Loucy (cell line): ENCODE results near the gene C1orf105.

Experiments
- H2AFZ ChIP-seq: fragments of 200-600 bp; sonication (generic); 2 replicates; pipeline ENCODE4 v1.6.0; 2016; ENCODE audit warnings: antibody characterized with exemption, mild to moderate bottlenecking, low read length, moderate library complexity
- H3F3A ChIP-seq: fragments of 200-600 bp; 2 replicates; pipeline ENCODE4 v1.6.0; 2016; ENCODE audit warnings: antibody characterized with exemption, low read depth, mild to moderate bottlenecking
- H3K27me3 ChIP-seq: fragments of 200-600 bp; sonication (generic); 2 replicates; pipeline ENCODE4 v1.6.1; 2014; ENCODE audit warnings: low read length, mild to moderate bottlenecking; ENCODE audit not compliant: insufficient read depth, poor library complexity, severe bottlenecking
- H3K36me3 ChIP-seq: fragments of 200-600 bp; sonication (generic); 2 replicates; pipeline ENCODE4 v1.6.1; 2016; ENCODE audit warnings: low read length; ENCODE audit not compliant: insufficient read depth
- H3K4me1 ChIP-seq: fragments of 200-600 bp; sonication (generic); 2 replicates; pipeline ENCODE4 v1.5.1; 2014; ENCODE audit warnings: low read length, mild to moderate bottlenecking; ENCODE audit not compliant: insufficient read depth, poor library complexity, severe bottlenecking
- H3K4me2 ChIP-seq: fragments of 200-600 bp; sonication (generic); 2 replicates; pipeline ENCODE4 v1.6.0; 2014; ENCODE audit warnings: antibody characterized with exemption, low read length, low read depth, mild to moderate bottlenecking; ENCODE audit not compliant: poor library complexity, severe bottlenecking
- H3K4me3 ChIP-seq: fragments of 200-600 bp; sonication (generic); 2 replicates; pipeline ENCODE4 v1.5.1; 2014; ENCODE audit warnings: low read length, mild to moderate bottlenecking, mixed read lengths; ENCODE audit not compliant: poor library complexity, severe bottlenecking
- H3K79me2 ChIP-seq: fragments of 200-600 bp; sonication (generic); 2 replicates; pipeline ENCODE4 v1.6.1; 2014; ENCODE audit warnings: low read length; ENCODE audit not compliant: insufficient read depth
- H3K9ac ChIP-seq: fragments of 200-600 bp; sonication (generic); 2 replicates; pipeline ENCODE4 v1.6.0; 2014; ENCODE audit warnings: mild to moderate bottlenecking, low read depth, low read length, moderate library complexity; ENCODE audit not compliant: poor library complexity, severe bottlenecking
- H3K9me2 ChIP-seq: fragments of 200-600 bp; sonication (generic); replicated peaks from 2 replicates; pipeline ENCODE4 v1.6.1; 2016; ENCODE audit warnings: low read depth, low read length, mixed read lengths
- H3K9me3 ChIP-seq: fragments of 200-600 bp; sonication (generic); 2 replicates; pipeline ENCODE4 v1.6.1; 2014; ENCODE audit warnings: mild to moderate bottlenecking, antibody characterized with exemption, low read length, low read depth; ENCODE audit not compliant: insufficient read depth
- H4K20me1 ChIP-seq: fragments of 200-600 bp; sonication (generic); 2 replicates; pipeline ENCODE4 v1.6.0; 2014; ENCODE audit warnings: antibody characterized with exemption, low read length, mild to moderate bottlenecking; ENCODE audit not compliant: insufficient read depth, poor library complexity, severe bottlenecking
- CTCF ChIP-seq: fragments of 200-600 bp; sonication (generic); conservative IDR thresholded peaks from 2 replicates; pipeline ENCODE4 v1.5.1; 2014; ENCODE audit warnings: mild to moderate bottlenecking, antibody characterized with exemption, low read length
- EZH2phosphoT487 ChIP-seq: fragments of 200-600 bp; IDR thresholded peaks from 2 replicates; pipeline ENCODE4 v1.6.1; 2018; ENCODE audit warnings: antibody characterized with exemption, mild to moderate bottlenecking, moderate library complexity, borderline replicate concordance

C1orf105 gene

GRCh38 chr1:172517081-172517480 lies 96.6 kb downstream of the C1orf105 start:
- Histone ChIP-seq H3K27me3 (no peaks in the 10 kb centered on the region), H3K4me3 (no peak overlapping the region), H3K9me3 (no peaks in the 10 kb centered on the region), H4K20me1 (no peaks in the 10 kb centered on the region), H3K4me1 (peaks cover 28% of the 10 kb centered on the region), H3K4me2 (no peak overlapping the region), H3K9ac (no peak overlapping the region), H3K9me2 (no peaks in the 10 kb centered on the region), H3K79me2 (no peaks in the 10 kb centered on the region), H2AFZ (no peak overlapping the region), H3K36me3 (no peaks in the 10 kb centered on the region), H3F3A (no peaks in the 10 kb centered on the region)
- no peak for TF ChIP-seq CTCF
- TF ChIP-seq EZH2phosphoT487, result no peak

- Histone ChIP-seq H3K4me2 (no peak overlapping the region), H3F3A (no peaks in the 10 kb centered on the region), H3K9ac (no peak overlapping the region), H3K4me1 (peaks cover 28% of the 10 kb centered on the region), H3K36me3 (no peaks in the 10 kb centered on the region), H3K9me2 (no peaks in the 10 kb centered on the region), H3K27me3 (no peaks in the 10 kb centered on the region), H4K20me1 (no peaks in the 10 kb centered on the region), H2AFZ (peak overlapping the region; percentile 23; the same call in 1 of the 2 replicates), H3K9me3 (no peaks in the 10 kb centered on the region), H3K4me3 (no peak overlapping the region), H3K79me2 (no peaks in the 10 kb centered on the region)
- no peak for TF ChIP-seq CTCF
- TF ChIP-seq EZH2phosphoT487, result no peak
Measured at GRCh38 chr1:172517545-172517944, 97.1 kb downstream of the C1orf105 start.
